Activated CD4-positive, alpha-beta T cell treated with anti-CD3 and anti-CD28 coated beads, Interleukin-2, amount 10 ng/mL, durations not matched to agents 24 days and 14 days (primary cell): ENCODE measurements around the gene LY86. TPM values are rescaled to one million over a fixed set of nuclear protein-coding genes. Genes with fewer than 3 reads are reported as not detected.
A peak's percentile ranks its signal among the peaks of the same experiment; 100 is the strongest.
"Not testable (repeated sequence)": the region's sequence is repeated elsewhere in the genome, so short reads cannot be mapped to it uniquely, and the experiment has no call there.

Experiments used
- DNase-seq: peaks from one replicate; pipeline ENCODE4 v3.0.0; 2022
- H3K27ac Mint-ChIP-seq: one replicate; pipeline ENCODE4 v1.8.0; 2022; ENCODE audit warnings: mild to moderate bottlenecking, mixed read lengths
- H3K27me3 Mint-ChIP-seq: one replicate; pipeline ENCODE4 v1.8.0; 2022; ENCODE audit warnings: mixed read lengths
- H3K36me3 Mint-ChIP-seq: one replicate; pipeline ENCODE4 v1.8.0; 2022; ENCODE audit warnings: low read depth, mild to moderate bottlenecking, mixed read lengths
- H3K4me1 Mint-ChIP-seq: one replicate; pipeline ENCODE4 v1.8.0; 2021; ENCODE audit warnings: mixed read lengths
- H3K4me3 Mint-ChIP-seq: one replicate; pipeline ENCODE4 v1.8.0; 2022; ENCODE audit warnings: mild to moderate bottlenecking, moderate library complexity, mixed read lengths
- H3K9me3 Mint-ChIP-seq: one replicate; pipeline ENCODE4 v1.8.0; 2021; ENCODE audit warnings: mixed read lengths
- intact Hi-C: fragments of 100-400 bp; cut with micrococcal nuclease; formaldehyde crosslinking; loops from one replicate; pipeline ENCODE4 v1.15.1; 2023
- total RNA-seq: library from RNA; stranded (reverse); gene quantifications from 2 replicates; pipeline ENCODE4 v1.2.3, GENCODE V29; 2022

The LY86 gene
- total RNA-seq, 1 donor from 2014 or later: 1.2 TPM

DNA sequence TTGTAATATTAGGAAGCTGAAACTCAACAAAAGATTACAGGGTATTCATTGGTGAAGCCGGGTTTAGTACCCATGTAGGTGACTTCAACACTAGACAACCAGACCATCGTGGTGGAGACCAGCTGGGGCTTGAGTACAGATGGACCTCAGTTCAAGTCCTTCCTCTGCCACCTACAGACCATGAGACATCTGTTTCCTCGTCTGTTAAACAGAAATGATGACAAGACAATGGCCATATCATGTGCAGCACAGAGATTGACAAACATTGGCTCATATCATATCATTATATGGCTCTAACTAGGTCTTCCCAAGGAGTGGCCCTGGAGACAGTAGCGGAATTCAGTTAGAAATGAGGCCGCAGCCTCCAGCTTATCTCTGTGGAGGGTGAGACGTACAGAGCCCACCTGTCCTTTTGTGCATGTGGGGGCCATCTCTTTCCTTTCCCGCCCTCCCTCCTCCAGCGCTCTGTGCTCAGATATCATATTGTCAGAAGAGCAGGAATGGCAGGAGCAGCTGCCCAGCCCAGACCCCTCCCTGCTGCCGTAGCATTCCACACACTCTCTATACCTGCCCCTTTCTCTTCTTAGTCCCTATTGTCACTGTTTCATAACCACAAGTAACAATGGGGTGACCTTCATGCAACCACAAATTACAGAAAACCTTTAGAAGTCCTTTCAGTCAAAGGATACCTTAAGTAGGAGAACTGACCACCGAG, 75.1 kb downstream of the LY86 start:
- Mint-ChIP-seq H3K27me3 (no peaks in the 10 kb centered on the region), H3K27ac (no peak overlapping the region), H3K36me3 (peaks cover 2% of the 10 kb centered on the region), H3K4me3 (no peak overlapping the region), H3K9me3 (no peaks in the 10 kb centered on the region), H3K4me1 (peaks cover 41% of the 10 kb centered on the region)
- no peak for DNase-seq
- intact Hi-C loops: no loop called here

DNA sequence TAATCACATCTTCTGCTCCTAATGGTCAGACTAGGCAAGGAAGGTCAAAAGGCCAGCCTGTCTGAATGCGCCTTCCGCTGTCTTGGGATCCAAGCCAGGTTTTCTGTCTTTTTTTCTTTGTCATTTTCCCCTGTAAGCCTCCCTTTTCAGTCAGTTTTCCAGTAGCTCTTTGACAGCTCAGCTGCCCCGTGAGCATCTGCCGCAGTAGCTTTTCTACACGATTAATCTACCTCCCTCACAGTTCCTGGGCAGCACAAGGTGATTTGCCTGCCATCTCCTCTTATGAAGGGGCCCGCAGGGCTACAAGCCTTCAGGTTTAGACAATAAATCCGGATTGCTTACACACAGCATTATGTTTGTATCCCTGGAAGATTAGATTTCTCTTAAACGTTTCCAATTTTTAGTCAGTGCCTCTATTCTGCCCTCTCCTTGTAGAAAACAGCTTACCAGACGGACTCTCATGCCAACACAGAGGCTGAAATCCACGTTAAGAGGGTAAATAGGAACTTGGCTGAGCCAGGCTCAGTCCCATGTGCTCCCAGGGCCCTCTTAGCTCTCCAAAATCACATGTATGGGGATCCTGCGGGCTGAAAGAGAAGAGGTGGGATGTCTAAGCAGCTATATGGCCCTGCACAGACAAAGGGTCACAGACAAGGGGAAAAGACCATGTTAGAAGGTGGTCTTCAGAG, 77.2 kb downstream of the LY86 start:
- peaks cover 42% of the 10 kb centered on the region for H3K4me1 Mint-ChIP-seq
- peaks cover 9% of the 10 kb centered on the region for H3K36me3 Mint-ChIP-seq
- no peak for DNase-seq
- H3K27me3 Mint-ChIP-seq: peaks cover 2% of the 10 kb centered on the region
- H3K27ac Mint-ChIP-seq: no peak overlapping the region
- H3K9me3 Mint-ChIP-seq: peaks cover 10% of the 10 kb centered on the region
- intact Hi-C loops: no loop called here
- no peak overlapping the region for H3K4me3 Mint-ChIP-seq

DNA sequence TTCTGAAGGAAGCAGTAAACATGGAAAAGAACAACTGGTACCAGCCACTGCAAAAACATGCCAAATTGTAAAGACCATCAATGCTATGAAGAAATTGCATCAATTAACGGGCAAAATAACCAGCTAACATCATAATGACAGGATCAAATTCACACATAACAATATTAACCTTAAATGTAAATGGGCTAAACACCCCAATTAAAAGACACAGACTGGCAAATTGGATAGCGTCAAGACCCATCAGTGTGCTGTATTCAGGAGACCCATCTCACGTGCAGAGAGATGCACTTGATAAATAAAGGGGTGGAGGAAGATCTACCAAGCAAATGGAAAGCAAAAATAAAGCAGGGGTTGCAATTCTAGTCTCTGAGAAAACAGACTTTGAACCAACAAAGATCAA, 81.6 kb downstream of the LY86 start:
- intact Hi-C loops, H3K27ac Mint-ChIP-seq, DNase-seq, H3K4me3 Mint-ChIP-seq, H3K27me3 Mint-ChIP-seq, H3K36me3 Mint-ChIP-seq: not testable (repeated sequence)
- H3K9me3 Mint-ChIP-seq: peaks cover 14% of the 10 kb centered on the region
- peaks cover 23% of the 10 kb centered on the region for H3K4me1 Mint-ChIP-seq

DNA sequence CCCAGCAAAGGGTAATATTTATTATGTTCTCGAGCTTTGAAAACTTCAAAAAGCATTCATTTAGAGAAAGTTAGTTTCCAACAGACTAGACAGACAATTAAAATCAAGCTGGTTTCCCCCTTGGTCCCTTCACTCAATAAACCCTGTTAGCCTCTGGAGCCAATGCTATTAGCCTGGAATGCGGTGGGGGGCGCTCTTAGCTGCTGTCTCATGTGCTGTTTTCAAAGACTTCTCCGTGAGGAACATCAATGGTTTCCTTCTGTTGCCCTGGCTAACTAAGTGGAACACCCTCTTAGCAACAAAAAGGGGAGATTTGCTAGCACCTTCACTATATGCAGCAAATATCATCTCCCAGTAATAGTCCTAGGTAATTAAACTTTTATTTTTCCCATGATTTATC, 86.4 kb downstream of the LY86 start:
- Mint-ChIP-seq H3K4me3 (no peak overlapping the region), H3K27ac (no peak overlapping the region), H3K9me3 (peaks cover 8% of the 10 kb centered on the region)

DNA sequence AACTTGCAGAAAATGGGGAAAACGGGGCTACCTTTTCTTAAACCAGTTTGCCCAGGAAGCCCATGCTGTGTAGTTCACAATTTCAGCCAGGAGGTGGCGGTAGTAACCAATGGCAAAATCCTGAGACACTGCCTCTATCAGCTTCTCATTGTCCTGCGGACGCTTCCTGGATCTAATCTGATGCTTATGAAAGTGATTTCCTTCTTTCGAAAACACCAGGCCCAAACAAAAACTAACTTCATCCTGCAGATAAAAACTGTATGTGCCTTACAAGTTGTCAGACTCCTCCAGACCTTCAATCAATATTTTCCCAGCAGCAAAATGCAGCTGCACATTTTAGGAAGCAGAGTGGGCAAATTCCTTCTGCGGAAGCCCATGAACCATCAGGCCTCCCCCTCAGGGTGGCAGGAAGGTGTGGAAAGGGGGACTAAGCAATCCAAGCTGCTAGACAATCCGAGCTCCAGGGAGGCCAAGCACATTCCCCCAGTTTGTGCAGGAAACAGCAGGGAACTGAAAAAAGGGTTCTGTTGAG, 88.5 kb downstream of the LY86 start:
- peak; percentile 95 for DNase-seq
- H3K27ac Mint-ChIP-seq: no peak overlapping the region
- intact Hi-C loops: loop anchor here (1.0 to 5.0 kb wide), 4 partner anchors 35 to 940 kb away; no protein-coding TSS in a partner anchor
- peak overlapping the region; percentile 8 for H3K4me3 Mint-ChIP-seq
- peaks cover 4% of the 10 kb centered on the region for H3K9me3 Mint-ChIP-seq
- no peaks in the 10 kb centered on the region for H3K36me3 Mint-ChIP-seq
- H3K4me1 Mint-ChIP-seq: peaks cover 29% of the 10 kb centered on the region
- H3K27me3 Mint-ChIP-seq: peaks cover 2% of the 10 kb centered on the region

More for the DNA sequence above, 86.4 kb downstream of the LY86 start:
- intact Hi-C loops: loop anchor here (5.0 kb wide), 3 partner anchors 37 to 942 kb away; no protein-coding TSS in a partner anchor
- no peak for DNase-seq
- H3K27me3 Mint-ChIP-seq: peaks cover 10% of the 10 kb centered on the region
- peaks cover 34% of the 10 kb centered on the region for H3K4me1 Mint-ChIP-seq
- peaks cover 5% of the 10 kb centered on the region for H3K36me3 Mint-ChIP-seq

DNA sequence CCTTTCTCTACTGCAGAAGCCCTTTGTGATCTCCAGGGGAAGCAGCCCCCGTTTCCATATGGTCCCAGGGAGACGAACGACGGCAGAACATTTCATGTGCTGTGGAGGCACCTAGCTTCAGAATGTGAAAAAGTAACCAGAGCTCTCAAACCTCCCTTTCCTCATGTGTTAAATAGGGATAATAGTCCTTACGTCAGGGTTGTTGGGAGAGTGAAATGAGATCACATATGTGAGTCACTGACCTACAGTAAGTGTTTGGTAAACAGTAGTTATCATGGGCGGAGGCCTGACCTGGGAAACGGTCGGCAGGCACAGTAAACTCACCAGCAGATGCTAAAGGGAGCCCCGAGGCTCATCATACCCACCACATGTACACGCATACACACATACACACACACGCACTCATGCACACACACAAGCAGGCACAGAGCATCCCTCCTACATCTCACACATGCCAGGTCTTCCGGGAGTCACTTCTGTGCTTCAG, 89.7 kb downstream of the LY86 start:
- peaks cover 2% of the 10 kb centered on the region for H3K27me3 Mint-ChIP-seq
- H3K4me1 Mint-ChIP-seq: peaks cover 39% of the 10 kb centered on the region
- peak overlapping the region; percentile 18 for H3K27ac Mint-ChIP-seq
- H3K36me3 Mint-ChIP-seq: no peaks in the 10 kb centered on the region
- no peaks in the 10 kb centered on the region for H3K9me3 Mint-ChIP-seq
- intact Hi-C loops: loop anchor here (5.0 kb wide), 3 partner anchors 34 to 939 kb away; no protein-coding TSS in a partner anchor
- DNase-seq: no peak
- H3K4me3 Mint-ChIP-seq: no peak overlapping the region

DNA sequence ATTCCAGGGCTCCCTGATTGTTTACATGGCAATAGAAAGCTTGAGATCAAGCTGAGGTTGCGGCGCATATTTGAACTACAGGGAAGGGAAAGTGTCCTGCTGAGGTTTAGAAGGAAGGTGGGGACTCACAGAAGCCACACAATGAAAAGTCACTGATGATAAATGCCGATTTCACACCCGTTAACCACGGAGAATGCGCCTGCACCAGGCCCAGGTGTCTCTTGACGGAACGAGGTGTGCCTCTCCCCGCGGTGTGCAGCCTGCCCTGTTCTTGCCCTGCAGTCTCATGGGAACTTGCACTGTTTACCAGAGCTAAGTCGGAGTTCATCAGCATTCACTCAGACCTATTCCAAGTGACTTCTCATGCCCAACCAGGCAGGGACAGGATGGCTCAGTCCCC, 90.3 kb downstream of the LY86 start:
- H3K27me3 Mint-ChIP-seq: peaks cover 2% of the 10 kb centered on the region
- H3K4me1 Mint-ChIP-seq: peaks cover 44% of the 10 kb centered on the region
- no peak overlapping the region for H3K27ac Mint-ChIP-seq
- H3K9me3 Mint-ChIP-seq: no peaks in the 10 kb centered on the region
- no peak overlapping the region for H3K4me3 Mint-ChIP-seq
- intact Hi-C loops: loop anchor here (5.0 kb wide), 3 partner anchors 33 to 938 kb away; no protein-coding TSS in a partner anchor
- no peak for DNase-seq
- no peaks in the 10 kb centered on the region for H3K36me3 Mint-ChIP-seq

DNA sequence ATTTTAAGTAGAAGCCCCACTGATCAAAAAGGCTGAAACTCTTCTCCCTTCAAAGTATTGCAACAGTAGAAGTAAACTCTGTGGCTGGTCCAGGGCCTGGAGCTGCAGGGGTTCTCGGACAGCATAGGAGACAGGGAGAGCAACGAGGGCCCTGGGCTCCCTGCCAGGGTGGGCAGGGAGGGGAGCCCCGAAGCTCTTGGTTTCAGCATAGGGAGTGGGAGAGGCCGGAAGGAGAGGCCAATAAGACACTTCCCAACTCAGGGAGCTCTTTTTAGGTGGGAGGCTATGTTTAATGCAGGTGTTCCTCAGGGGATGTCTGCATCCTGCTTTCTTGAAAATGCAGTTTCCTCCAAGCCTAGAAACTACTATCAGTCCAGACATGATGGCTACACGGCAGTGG, 91.1 kb downstream of the LY86 start:
- H3K4me3 Mint-ChIP-seq: no peak overlapping the region
- no peaks in the 10 kb centered on the region for H3K36me3 Mint-ChIP-seq
- intact Hi-C loops: loop anchor here (5.0 kb wide), 4 partner anchors 33 to 938 kb away; no protein-coding TSS in a partner anchor
- H3K27ac Mint-ChIP-seq: no peak overlapping the region
- H3K27me3 Mint-ChIP-seq: peaks cover 2% of the 10 kb centered on the region
- H3K9me3 Mint-ChIP-seq: no peaks in the 10 kb centered on the region
- H3K4me1 Mint-ChIP-seq: peaks cover 50% of the 10 kb centered on the region
- no peak for DNase-seq

DNA sequence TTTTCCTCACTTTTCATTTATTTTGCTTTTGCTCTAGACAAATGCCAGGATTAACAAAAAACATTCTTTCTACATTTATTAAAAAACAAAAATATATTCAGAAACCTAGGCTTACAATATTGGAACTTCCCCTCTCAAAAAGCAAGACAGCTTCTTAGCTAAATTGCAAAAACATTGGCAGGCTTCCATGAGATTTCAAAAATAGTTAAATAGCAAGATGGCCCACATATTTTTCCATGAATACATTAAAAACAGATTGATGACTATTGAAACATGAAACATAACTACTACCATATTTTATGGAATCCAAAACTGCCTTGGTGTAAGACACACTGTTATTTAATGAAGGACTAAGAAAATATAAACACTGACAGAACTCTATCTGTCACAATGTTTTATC, 92.0 kb downstream of the LY86 start:
- Mint-ChIP-seq H3K4me1 (peaks cover 56% of the 10 kb centered on the region), H3K27ac (no peak overlapping the region), H3K27me3 (peaks cover 2% of the 10 kb centered on the region), H3K4me3 (no peak overlapping the region), H3K36me3 (no peaks in the 10 kb centered on the region), H3K9me3 (no peaks in the 10 kb centered on the region)
- DNase-seq: no peak
- intact Hi-C loops: loop anchor here (5.0 kb wide), 1 partner anchor 117 kb away; no protein-coding TSS in a partner anchor

DNA sequence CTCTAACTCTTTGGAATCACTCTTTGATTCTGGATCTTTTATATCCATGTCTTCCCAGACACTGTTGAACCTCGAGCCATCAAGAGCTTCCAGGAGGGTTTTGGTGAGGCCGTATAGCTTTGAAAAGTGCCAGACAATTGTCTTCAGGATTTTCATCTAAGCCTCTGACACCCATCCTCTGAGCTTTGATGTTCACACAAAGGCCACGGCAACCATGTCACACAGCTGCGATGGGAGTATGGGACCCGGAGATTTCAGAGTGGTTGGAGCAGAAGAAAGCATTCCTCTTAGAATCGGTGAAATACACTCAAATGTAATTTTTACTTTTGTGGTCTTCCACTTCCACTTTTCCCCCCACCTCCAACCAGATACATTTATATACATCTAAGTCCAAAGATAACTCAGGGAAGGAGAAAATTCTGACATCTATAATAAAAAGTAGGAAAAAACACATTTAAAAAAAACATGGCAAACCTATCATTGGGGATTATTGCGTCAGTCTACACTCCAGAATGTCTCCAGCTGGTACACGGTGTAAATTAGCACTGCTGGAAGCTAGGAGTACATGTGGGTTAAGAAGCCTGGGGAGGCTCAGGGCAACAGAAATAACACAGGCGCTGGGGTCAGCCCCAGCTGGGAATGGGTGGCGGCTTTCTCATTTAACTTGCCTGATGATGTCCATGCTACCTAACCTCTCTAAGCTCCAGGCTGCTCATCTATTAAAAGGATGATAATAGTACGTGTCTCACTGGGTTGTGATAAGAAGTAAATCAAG, 92.7 kb downstream of the LY86 start:
- H3K9me3 Mint-ChIP-seq: no peaks in the 10 kb centered on the region

DNA sequence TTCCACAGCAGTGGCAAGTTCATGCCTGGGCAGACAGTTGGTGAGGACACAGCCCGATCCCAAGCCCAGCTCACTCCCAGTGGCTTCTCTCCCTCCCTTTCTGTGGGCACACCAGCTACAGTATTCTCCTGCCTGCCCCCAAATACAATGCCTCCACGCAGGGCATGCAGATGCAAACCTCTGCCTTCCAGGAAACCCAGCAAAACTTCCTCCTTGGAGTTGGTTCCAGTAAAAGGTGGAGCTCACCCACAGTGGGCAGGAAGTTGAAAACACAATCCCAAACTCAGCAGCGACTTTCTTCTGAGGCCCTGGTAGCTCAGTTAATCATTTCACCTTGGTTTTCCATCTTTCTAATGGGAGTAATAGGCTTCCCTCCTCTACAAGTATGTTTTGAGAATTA, 93.7 kb downstream of the LY86 start:
- intact Hi-C loops: loop anchor here (5.0 kb wide), 1 partner anchor 115 kb away; no protein-coding TSS in a partner anchor

More for the DNA sequence above, 92.7 kb downstream of the LY86 start:
- DNase-seq: no peak
- Mint-ChIP-seq H3K36me3 (no peaks in the 10 kb centered on the region), H3K27ac (no peak overlapping the region), H3K27me3 (peaks cover 2% of the 10 kb centered on the region), H3K4me1 (peaks cover 57% of the 10 kb centered on the region), H3K4me3 (no peak overlapping the region)
- intact Hi-C loops: loop anchor here (5.0 kb wide), 1 partner anchor 116 kb away; no protein-coding TSS in a partner anchor

DNA sequence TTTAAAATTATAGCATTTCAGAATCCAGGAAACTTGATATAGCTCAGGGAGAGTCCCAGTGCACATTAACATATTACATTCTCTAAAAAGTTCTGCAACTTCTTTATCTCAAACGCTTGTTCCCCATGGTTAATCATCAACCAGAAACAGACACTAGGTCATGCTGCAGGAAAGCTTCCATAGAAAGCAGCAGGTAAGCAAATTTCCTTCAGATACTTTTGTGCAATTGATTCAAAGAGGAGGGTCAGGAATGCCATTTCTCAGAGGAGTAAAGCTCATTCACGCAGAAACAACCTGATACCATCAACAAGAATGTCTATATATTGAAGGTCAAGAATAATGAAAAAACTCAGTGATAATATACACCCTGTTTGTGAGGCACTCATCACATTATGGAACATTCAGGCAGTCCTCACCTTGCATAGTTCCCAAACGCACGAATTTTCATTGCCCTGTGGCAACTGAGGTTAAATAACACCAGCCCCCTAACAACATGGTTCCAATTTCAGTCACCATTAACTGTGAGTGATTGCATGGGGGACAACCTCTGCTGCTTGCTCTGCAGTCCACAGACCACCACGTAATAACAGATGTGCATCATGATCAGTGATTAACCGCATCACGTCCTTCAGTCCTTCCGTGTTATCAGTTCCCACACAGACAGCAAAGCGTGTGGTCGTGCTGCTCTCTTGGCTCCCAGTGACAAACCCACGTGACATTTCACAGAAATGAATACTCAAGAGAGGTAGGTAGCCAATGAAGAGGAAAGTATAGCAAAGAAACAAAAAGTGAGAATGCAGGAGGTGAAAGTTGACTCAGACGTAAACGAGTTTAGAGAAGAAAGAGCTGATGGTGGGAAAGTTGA, 95.7 kb downstream of the LY86 start:
- H3K27me3 Mint-ChIP-seq: peaks cover 2% of the 10 kb centered on the region
- intact Hi-C loops: loop anchor here (2.0 to 5.0 kb wide), 2 partner anchors 27 to 113 kb away; no protein-coding TSS in a partner anchor
- peaks cover 49% of the 10 kb centered on the region for H3K4me1 Mint-ChIP-seq
- H3K4me3 Mint-ChIP-seq: peak overlapping the region; percentile 15
- peak overlapping the region; percentile 2 for H3K27ac Mint-ChIP-seq
- no peaks in the 10 kb centered on the region for H3K9me3 Mint-ChIP-seq
- DNase-seq: peak; percentile 72
- no peaks in the 10 kb centered on the region for H3K36me3 Mint-ChIP-seq

More for the DNA sequence above, 93.7 kb downstream of the LY86 start:
- no peaks in the 10 kb centered on the region for H3K36me3 Mint-ChIP-seq
- no peaks in the 10 kb centered on the region for H3K9me3 Mint-ChIP-seq
- H3K4me3 Mint-ChIP-seq: no peak overlapping the region
- H3K27ac Mint-ChIP-seq: peak overlapping the region; percentile 36
- H3K27me3 Mint-ChIP-seq: peaks cover 2% of the 10 kb centered on the region
- peaks cover 52% of the 10 kb centered on the region for H3K4me1 Mint-ChIP-seq
- DNase-seq: no peak
